Esophagus muscularis mucosa (tissue), 4 donors: ENCODE measurements around the gene PROCA1. TPM values are rescaled to one million over a fixed set of nuclear protein-coding genes. Genes with fewer than 3 reads are reported as not detected.

ENCODE experiments used
- DNase-seq: peaks from one replicate; pipeline ENCODE4 v3.0.0-alpha.2; 2017; ENCODE audit errors: extremely low spot score
- H3K27ac ChIP-seq, 4 donors: fragments of 200-600 bp; sonication (generic); replicated peaks in 1 of 4; 1 replicate in 3 of 4; 2 replicates in 1 of 4; pipeline ENCODE4 v1.5.1; 2016 to 2019; ENCODE audit warnings: mild to moderate bottlenecking in 1 of 4
- H3K27me3 ChIP-seq, 4 donors: fragments of 200-600 bp; sonication (generic); one replicate each; pipeline versions ENCODE4 v1.5.1 to v1.6.0; 2016 to 2019
- H3K36me3 ChIP-seq, 4 donors: fragments of 200-600 bp; sonication (generic); one replicate each; pipeline ENCODE4 v1.5.1; 2016 to 2019
- H3K4me1 ChIP-seq, 4 donors: fragments of 200-600 bp; sonication (generic); one replicate each; pipeline ENCODE4 v1.5.1; 2016 to 2019
- H3K4me3 ChIP-seq, 4 donors: fragments of 200-600 bp; sonication (generic); 1 replicate in 2 of 4; 2 replicates in 2 of 4; pipeline ENCODE4 v1.5.1; 2016 to 2019; ENCODE audit warnings: mild to moderate bottlenecking in 4 of 4, moderate library complexity in 1 of 4
- H3K9me3 ChIP-seq, 4 donors: fragments of 200-600 bp; sonication (generic); 1 replicate in 3 of 4; 2 replicates in 1 of 4; pipeline ENCODE4 v1.5.1; 2016 to 2019
- CTCF ChIP-seq, 3 experiments: fragments of 200-600 bp in 2 of 3; fragments of 450-650 bp in 1 of 3; sonication (generic) in 2 of 3; IDR thresholded peaks; one replicate each; pipeline ENCODE4 v1.5.1; 2017 to 2019; ENCODE audit warnings: antibody characterized with exemption in 3 of 3, mild to moderate bottlenecking in 2 of 3, moderate library complexity in 1 of 3
- EP300 ChIP-seq: sonication (generic); formaldehyde crosslinking; IDR thresholded peaks from one replicate; pipeline ENCODE4 v1.6.1; 2017; ENCODE audit warnings: antibody characterized with exemption
- POLR2A ChIP-seq: fragments of 450-650 bp; IDR thresholded peaks from one replicate; pipeline ENCODE4 v1.6.1; 2017; ENCODE audit warnings: antibody characterized with exemption, moderate library complexity, mild to moderate bottlenecking, low read depth
- POLR2AphosphoS5 ChIP-seq, 2 donors: sonication (generic); formaldehyde crosslinking; IDR thresholded peaks; one replicate each; pipeline ENCODE4 v1.6.1; 2017; ENCODE audit warnings: antibody characterized with exemption in 2 of 2
- WGBS: methylation state at CpG from one replicate; pipeline ENCODE4 v1.1.5; 2018; 5-methylcytosine and 5-hydroxymethylcytosine counted together
- intact Hi-C: fragments of 100-400 bp; cut with DNase I; formaldehyde crosslinking; loops from one replicate; pipeline ENCODE4 v1.15.1; 2023
- total RNA-seq, 4 donors: library from RNA; depleted of rRNA; stranded (reverse); fragments of >200 nt; gene quantifications; one replicate each; pipeline versions ENCODE4 v1.1.0 to v1.2.1, GENCODE V29; 2016

Gene PROCA1
- total RNA-seq, 4 donors from 2014 or later: 0.50 to 2.1 (median 0.85) TPM

GRCh38 chr17:28702026-28702751 is 9.5 kb downstream of the PROCA1 start:
- H3K27ac ChIP-seq: no peak overlapping the region
- DNase-seq: no peak
- H3K9me3 ChIP-seq: no peaks in the 10 kb centered on the region
- H3K27me3 ChIP-seq: no peaks in the 10 kb centered on the region
- H3K36me3 ChIP-seq: peaks cover 61 to 79% (median 75%) of the 10 kb centered on the region in 4 donors
- intact Hi-C loops: no loop called here
- 73% methylated on average over 10 of the region's 10 CpGs for WGBS
- no peaks in the 10 kb centered on the region for H3K4me1 ChIP-seq
- H3K4me3 ChIP-seq: no peak overlapping the region
- TF ChIP-seq POLR2A: no peak
- TF ChIP-seq POLR2AphosphoS5 (IDR thresholded peaks at IDR 0.05): no peak
- no peak for TF ChIP-seq CTCF (IDR thresholded peaks at IDR 0.05)
- TF ChIP-seq EP300: no peak

- Histone ChIP-seq H3K36me3 (peaks cover 73 to 91% (median 87%) of the 10 kb centered on the region in 4 donors), H3K4me3 (no peak overlapping the region), H3K9me3 (no peaks in the 10 kb centered on the region), H3K27ac (no peak overlapping the region), H3K27me3 (no peaks in the 10 kb centered on the region), H3K4me1 (no peaks in the 10 kb centered on the region)
- TF ChIP-seq POLR2AphosphoS5 (IDR thresholded peaks at IDR 0.05) (no peak), EP300 (no peak), CTCF (IDR thresholded peaks at IDR 0.05) (no peak), POLR2A (no peak)
- no peak for DNase-seq
- 86% methylated on average over 9 of the region's 10 CpGs for WGBS
- intact Hi-C loops: no loop called here
Measured at GRCh38 chr17:28700830-28701492, 10.7 kb downstream of the PROCA1 start.

GRCh38 chr17:28700278-28700677 is 11.4 kb downstream of the PROCA1 start:
- H3K4me3 ChIP-seq: no peak overlapping the region
- intact Hi-C loops: no loop called here
- no peaks in the 10 kb centered on the region for H3K9me3 ChIP-seq
- H3K27ac ChIP-seq: no peak overlapping the region
- no peak for TF ChIP-seq CTCF (IDR thresholded peaks at IDR 0.05)
- TF ChIP-seq POLR2AphosphoS5 (IDR thresholded peaks at IDR 0.05): no peak
- no peak for TF ChIP-seq EP300
- TF ChIP-seq POLR2A: no peak
- H3K27me3 ChIP-seq: no peaks in the 10 kb centered on the region
- no peaks in the 10 kb centered on the region for H3K4me1 ChIP-seq
- 85% methylated on average over 7 of the region's 8 CpGs for WGBS
- peaks cover 80 to 98% (median 94%) of the 10 kb centered on the region in 4 donors for H3K36me3 ChIP-seq
- DNase-seq: no peak

- H3K9me3 ChIP-seq: no peaks in the 10 kb centered on the region
- no peak overlapping the region for H3K27ac ChIP-seq
- H3K4me1 ChIP-seq: no peaks in the 10 kb centered on the region
- intact Hi-C loops: no loop called here
- H3K36me3 ChIP-seq: peaks cover 98 to 100% (median 100%) of the 10 kb centered on the region in 4 donors
- no peaks in the 10 kb centered on the region for H3K27me3 ChIP-seq
- no peak overlapping the region for H3K4me3 ChIP-seq
- 96% methylated on average over 6 of the region's 6 CpGs for WGBS
- DNase-seq: no peak
- TF ChIP-seq POLR2A (no peak), CTCF (IDR thresholded peaks at IDR 0.05) (no peak), EP300 (no peak), POLR2AphosphoS5 (IDR thresholded peaks at IDR 0.05) (no peak)
Measured at GRCh38 chr17:28698253-28698941, 13.3 kb downstream of the PROCA1 start.
